ENCODE data around the gene SNCB.

DNA sequence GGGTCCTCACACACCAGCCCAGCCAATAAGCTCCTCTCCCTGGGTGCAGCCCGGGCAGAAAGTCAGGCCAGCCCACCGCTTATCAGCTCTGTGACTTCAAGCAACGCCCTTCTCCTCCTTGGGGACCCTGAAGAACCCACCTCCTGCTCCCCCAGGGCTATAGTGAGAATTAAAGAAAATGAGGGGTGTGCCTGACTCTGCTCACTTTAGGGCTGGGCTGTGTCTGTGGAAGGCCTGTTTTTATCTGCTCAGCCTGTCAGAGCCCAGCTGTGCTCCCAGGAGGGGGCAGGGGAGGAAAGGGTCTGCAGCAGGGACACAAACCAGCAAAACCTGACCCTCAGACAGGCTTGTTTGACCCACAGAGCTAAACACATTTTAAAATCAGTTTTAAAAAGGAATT is 24.3 kb downstream of the SNCB start:
- TF ChIP-seq, protein P1, sequence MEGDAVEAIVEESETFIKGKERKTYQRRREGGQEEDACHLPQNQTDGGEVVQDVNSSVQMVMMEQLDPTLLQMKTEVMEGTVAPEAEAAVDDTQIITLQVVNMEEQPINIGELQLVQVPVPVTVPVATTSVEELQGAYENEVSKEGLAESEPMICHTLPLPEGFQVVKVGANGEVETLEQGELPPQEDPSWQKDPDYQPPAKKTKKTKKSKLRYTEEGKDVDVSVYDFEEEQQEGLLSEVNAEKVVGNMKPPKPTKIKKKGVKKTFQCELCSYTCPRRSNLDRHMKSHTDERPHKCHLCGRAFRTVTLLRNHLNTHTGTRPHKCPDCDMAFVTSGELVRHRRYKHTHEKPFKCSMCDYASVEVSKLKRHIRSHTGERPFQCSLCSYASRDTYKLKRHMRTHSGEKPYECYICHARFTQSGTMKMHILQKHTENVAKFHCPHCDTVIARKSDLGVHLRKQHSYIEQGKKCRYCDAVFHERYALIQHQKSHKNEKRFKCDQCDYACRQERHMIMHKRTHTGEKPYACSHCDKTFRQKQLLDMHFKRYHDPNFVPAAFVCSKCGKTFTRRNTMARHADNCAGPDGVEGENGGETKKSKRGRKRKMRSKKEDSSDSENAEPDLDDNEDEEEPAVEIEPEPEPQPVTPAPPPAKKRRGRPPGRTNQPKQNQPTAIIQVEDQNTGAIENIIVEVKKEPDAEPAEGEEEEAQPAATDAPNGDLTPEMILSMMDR (IDR thresholded peaks at IDR 0.05; ENCODE audit: insufficient read depth, low read length) = no peak
- no peak for TF ChIP-seq POLR2AphosphoS5 (IDR thresholded peaks at IDR 0.05; ENCODE audit: low read depth)
- TF ChIP-seq, protein P2, sequence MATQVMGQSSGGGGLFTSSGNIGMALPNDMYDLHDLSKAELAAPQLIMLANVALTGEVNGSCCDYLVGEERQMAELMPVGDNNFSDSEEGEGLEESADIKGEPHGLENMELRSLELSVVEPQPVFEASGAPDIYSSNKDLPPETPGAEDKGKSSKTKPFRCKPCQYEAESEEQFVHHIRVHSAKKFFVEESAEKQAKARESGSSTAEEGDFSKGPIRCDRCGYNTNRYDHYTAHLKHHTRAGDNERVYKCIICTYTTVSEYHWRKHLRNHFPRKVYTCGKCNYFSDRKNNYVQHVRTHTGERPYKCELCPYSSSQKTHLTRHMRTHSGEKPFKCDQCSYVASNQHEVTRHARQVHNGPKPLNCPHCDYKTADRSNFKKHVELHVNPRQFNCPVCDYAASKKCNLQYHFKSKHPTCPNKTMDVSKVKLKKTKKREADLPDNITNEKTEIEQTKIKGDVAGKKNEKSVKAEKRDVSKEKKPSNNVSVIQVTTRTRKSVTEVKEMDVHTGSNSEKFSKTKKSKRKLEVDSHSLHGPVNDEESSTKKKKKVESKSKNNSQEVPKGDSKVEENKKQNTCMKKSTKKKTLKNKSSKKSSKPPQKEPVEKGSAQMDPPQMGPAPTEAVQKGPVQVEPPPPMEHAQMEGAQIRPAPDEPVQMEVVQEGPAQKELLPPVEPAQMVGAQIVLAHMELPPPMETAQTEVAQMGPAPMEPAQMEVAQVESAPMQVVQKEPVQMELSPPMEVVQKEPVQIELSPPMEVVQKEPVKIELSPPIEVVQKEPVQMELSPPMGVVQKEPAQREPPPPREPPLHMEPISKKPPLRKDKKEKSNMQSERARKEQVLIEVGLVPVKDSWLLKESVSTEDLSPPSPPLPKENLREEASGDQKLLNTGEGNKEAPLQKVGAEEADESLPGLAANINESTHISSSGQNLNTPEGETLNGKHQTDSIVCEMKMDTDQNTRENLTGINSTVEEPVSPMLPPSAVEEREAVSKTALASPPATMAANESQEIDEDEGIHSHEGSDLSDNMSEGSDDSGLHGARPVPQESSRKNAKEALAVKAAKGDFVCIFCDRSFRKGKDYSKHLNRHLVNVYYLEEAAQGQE (IDR thresholded peaks at IDR 0.05; ENCODE audit: insufficient replicate concordance, low read depth) = no peak
- no peak for TF ChIP-seq GABPA (IDR thresholded peaks at IDR 0.05; ENCODE audit: low read depth)
- no peak for TF ChIP-seq SPI1 (IDR thresholded peaks at IDR 0.05; ENCODE audit: borderline replicate concordance, low read depth)
